OCI-LY7 (cell line): ENCODE data around the gene FCRL6.

Experiments used
- EZH2phosphoT487 ChIP-seq: fragments of 200-600 bp; sonication (generic); IDR thresholded peaks from 2 replicates; pipeline ENCODE4 v1.6.1; 2018; ENCODE audit warnings: low read depth, borderline replicate concordance, mild to moderate bottlenecking, mixed run types, antibody characterized with exemption, low read length, moderate library complexity, mixed read lengths
- TF ChIP-seq, protein P1 (sequence below): fragments of 200-600 bp; sonication (generic); conservative IDR thresholded peaks from 2 replicates; pipeline ENCODE4 v1.5.1; 2014; ENCODE audit warnings: mild to moderate bottlenecking, antibody characterized with exemption, low read length, moderate library complexity, mixed read lengths

DNA sequence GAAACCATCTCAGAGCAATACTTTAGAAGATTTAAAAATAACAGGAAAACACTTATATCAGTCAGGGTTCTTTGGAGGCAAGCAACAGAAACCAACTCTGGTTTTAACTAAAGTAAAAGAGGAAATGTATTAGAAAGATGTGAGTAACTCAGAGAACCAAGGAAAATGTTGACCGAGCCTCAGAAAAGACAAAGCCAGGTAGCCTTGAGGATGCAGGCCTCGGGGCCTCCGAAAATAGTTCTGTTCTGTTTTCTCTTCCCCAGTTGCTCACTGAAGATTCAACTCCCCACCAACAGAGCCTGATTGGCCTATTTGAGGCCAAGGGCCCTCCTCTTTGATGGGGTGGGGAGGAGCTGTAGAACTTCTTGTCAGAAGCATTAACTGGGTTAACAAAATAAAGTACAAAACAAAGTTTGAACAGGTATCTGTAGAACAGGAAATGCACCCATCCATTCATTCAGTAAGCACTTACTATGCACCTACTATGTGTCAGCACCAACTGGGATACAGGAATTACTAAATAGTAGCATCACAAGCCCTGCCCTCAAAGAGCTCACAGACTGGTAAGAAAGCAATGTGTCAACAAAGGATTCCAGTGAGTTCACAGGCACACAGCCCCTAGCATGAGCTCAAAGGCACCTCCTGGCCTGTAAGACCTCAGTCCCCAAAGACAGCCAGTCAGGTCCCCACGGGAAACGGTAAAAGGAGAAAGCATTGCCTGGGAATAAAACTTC lies 37.1 kb downstream of the FCRL6 start:
- TF ChIP-seq, protein P1, sequence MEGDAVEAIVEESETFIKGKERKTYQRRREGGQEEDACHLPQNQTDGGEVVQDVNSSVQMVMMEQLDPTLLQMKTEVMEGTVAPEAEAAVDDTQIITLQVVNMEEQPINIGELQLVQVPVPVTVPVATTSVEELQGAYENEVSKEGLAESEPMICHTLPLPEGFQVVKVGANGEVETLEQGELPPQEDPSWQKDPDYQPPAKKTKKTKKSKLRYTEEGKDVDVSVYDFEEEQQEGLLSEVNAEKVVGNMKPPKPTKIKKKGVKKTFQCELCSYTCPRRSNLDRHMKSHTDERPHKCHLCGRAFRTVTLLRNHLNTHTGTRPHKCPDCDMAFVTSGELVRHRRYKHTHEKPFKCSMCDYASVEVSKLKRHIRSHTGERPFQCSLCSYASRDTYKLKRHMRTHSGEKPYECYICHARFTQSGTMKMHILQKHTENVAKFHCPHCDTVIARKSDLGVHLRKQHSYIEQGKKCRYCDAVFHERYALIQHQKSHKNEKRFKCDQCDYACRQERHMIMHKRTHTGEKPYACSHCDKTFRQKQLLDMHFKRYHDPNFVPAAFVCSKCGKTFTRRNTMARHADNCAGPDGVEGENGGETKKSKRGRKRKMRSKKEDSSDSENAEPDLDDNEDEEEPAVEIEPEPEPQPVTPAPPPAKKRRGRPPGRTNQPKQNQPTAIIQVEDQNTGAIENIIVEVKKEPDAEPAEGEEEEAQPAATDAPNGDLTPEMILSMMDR: no peak
- TF ChIP-seq EZH2phosphoT487: no peak
